HG03520 (cell line): ENCODE results near the gene MAP3K8.
"Not testable (repeated sequence)": the region's sequence is repeated elsewhere in the genome, so short reads cannot be mapped to it uniquely, and the experiment has no call there.

Source experiments
- ATAC-seq: cut with Tn5 transposase; IDR thresholded peaks from one replicate; pipeline ENCODE4 v1.9.1; 2021; ENCODE audit warnings: mild to moderate bottlenecking, moderate library complexity; ENCODE audit not compliant: unreplicated experiment

The MAP3K8 gene

GRCh38 chr10:30443049-30443448 is 9.1 kb downstream of the MAP3K8 start:
- no peak for ATAC-seq

- ATAC-seq: no peak
These were observed 11.7 kb downstream of the MAP3K8 start for GRCh38 chr10:30445711-30446110.

DNA sequence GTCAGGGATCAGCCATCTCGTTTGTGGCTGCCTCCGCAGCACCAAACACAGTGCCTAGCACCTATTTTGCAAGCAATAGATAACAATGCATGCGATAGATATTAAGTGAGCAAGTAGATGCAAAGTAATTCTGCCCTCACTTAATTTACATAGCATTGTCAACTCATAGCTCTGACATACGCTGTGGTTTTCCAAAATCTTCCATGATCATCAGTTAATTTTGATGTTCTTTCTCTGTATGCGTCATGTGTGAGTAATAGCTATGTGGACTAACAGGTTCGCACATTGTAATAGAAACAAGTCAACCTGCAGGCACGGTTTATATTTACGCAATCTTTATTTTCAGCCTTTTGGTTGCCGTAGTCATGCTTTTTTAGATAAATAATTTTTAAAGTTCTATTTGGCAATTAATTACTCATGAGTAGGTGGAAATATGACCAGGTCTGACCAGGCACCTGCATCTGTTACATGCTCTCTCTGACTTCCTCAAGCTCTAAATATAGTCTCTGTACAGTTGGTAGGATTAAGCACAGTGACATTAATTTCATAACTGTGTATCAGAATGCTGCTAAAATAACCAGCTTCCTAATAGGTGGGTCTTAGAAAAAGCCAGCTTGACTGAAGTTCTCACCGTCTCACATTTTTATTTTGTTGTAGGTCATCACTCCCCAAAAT is 13.3 kb downstream of the MAP3K8 start:
- no peak for ATAC-seq

DNA sequence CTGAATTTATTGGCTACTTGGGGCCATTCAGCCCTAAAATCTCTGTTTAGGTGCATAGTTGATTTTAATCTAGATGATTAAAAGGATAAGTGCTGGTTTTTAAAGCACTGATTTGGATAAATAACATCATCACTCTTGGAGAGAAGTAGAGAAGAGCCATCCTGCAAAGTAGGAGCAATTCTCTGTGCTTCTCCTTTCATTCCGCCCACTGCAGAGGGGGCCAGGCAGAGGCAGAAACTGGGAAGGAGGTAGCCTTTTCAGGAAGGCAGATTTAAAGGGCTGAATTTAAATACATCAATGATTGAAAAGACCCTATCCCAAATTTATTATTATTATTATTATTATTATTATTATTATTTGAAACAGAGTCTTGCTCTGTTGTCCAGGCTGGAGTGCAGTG is 14.1 kb downstream of the MAP3K8 start:
- no peak for ATAC-seq

GRCh38 chr10:30453764-30454527 is 20.0 kb downstream of the MAP3K8 start:
- ATAC-seq: no peak

- no peak for ATAC-seq
These were observed 20.9 kb downstream of the MAP3K8 start for GRCh38 chr10:30454744-30455510.

DNA sequence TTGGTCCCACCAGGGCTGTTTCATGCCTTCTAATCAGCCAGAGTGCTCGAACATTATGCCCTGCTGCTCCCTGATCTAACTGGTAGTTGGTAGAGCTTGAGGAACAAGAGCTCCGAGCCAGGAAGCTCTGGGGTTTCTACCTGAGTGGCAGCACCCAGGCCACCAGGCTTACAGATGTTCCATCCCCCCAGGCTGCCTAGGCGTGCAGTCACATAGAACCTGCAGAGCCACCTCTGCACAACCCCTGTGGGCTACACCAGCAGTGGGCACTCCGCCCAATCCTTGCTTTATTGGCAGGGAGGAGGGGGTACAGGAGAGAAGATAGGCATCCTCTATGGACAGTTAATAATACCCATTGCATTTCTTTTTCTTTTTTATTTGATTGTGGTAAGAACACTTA is 21.8 kb downstream of the MAP3K8 start:
- ATAC-seq: no peak

DNA sequence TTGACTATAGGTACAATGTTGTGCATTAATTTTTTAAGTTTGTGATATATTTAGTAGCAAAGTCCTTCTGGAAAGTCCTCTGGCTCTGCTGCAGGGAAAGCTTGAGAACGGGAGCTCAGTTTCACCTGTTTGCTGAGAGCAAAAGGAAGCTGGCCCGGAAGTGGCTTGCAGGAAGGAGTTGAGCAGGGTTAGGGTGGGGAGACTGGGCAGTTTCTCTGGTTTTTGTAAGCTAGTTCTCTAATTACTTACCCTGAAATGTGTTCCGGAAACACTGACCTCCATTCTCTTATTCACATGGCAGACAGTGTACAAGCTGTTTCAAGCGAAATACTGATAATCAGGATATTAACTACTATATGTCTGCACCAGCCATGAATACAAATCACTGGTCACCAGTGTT is 22.3 kb downstream of the MAP3K8 start:
- ATAC-seq: no peak

- ATAC-seq: no peak
These were observed 25.3 kb downstream of the MAP3K8 start for GRCh38 chr10:30459283-30459682.

- no peak for ATAC-seq
These were observed 26.1 kb downstream of the MAP3K8 start for GRCh38 chr10:30460121-30460520.

GRCh38 chr10:30462513-30462912 is 28.5 kb downstream of the MAP3K8 start:
- no peak for ATAC-seq

GRCh38 chr10:30463944-30464451 is 30.0 kb downstream of the MAP3K8 start:
- ATAC-seq: no peak

GRCh38 chr10:30464675-30465074 is 30.7 kb downstream of the MAP3K8 start:
- ATAC-seq: no peak

DNA sequence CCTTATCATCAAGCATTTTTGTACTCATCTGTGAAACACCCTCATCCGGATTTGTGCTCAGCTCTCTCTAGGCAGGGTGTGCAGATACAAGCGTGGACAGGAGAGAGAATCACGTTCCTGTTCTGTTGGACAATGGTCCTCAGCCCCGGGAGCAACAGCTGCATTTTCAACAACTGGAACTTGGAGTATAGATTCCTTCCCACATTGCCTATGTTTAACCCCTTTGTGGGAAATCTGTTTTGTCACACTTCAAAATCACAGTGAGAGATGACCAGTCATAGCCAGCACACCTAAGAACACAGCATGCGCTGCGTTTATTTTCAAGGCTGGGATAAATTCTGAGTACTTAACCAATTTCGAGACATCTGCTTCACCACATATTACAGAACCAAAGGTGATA is 32.5 kb downstream of the MAP3K8 start:
- no peak for ATAC-seq

GRCh38 chr10:30467651-30468338 is 33.8 kb downstream of the MAP3K8 start:
- ATAC-seq: no peak

DNA sequence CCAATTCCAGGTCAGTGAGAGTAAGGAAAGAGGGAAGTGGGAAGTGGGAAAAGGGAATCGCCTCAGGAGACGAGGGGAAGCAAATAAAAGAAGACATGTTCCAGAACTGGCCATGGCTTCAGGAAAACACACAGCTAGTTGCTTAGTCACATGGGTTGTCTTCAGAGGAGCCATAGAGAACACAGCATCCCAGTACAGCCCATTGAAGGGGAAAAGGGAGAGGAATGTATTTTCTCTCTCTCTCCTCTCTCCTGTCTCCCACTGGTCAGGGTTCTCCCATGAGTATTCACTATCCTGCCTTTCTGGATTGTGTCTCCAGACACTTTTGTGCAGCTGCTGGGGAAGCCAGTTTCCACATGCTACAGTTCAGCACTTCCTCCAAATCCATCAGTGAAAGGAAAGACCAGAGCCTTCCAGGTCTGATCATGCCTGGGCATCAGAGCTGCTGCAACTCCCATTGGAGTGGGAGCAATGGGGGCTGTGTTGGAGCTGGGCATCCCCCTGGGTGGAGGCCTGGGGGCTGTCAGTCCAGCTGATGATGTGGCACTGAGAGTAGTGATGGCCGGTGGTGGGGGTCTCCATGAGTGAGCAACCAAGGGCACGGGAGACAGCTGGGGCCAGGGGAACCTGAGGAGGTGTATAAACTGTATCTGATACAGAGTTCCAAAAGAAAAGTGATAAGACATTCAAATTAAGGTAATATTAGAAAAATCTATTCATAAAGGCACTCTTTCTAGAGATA is 38.6 kb downstream of the MAP3K8 start:
- ATAC-seq: no peak

DNA sequence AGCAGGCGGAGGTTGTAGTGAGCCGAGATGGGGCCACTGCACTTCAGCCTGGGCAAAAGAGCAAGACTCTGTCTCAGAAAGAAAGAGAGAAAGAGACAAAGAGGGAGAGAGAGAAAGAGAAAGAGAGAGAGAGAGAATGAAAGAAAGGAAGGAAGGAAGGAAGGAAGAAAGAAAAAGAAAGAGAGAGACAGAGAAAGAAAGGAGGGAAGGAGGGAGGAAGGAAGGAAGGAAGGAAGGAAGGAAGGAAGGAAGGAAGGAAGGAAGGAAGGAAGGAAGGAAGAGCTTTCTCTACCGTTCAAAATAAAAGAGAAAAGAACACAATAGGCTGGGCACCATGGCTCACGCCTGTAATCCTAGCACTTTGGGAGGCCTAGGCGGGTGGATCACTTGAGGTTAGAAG is 41.5 kb downstream of the MAP3K8 start:
- not testable (repeated sequence) for ATAC-seq

- no peak for ATAC-seq
These were observed 42.6 kb downstream of the MAP3K8 start for GRCh38 chr10:30476511-30477155.

GRCh38 chr10:30479513-30479912 is 45.5 kb downstream of the MAP3K8 start:
- ATAC-seq: not testable (repeated sequence)

GRCh38 chr10:30481603-30482002 is 47.6 kb downstream of the MAP3K8 start:
- ATAC-seq: no peak
